Measurements from ENCODE around the gene NLRC5. TPM values are rescaled to one million over a fixed set of nuclear protein-coding genes. Genes with fewer than 3 reads are reported as not detected.
A peak's percentile ranks its signal among the peaks of the same experiment; 100 is the strongest.
"Not testable (repeated sequence)": the region's sequence is repeated elsewhere in the genome, so short reads cannot be mapped to it uniquely, and the experiment has no call there.

NLRC5 gene
- total RNA-seq, 1 donor from 2014 or later: 15.7 TPM

DNA sequence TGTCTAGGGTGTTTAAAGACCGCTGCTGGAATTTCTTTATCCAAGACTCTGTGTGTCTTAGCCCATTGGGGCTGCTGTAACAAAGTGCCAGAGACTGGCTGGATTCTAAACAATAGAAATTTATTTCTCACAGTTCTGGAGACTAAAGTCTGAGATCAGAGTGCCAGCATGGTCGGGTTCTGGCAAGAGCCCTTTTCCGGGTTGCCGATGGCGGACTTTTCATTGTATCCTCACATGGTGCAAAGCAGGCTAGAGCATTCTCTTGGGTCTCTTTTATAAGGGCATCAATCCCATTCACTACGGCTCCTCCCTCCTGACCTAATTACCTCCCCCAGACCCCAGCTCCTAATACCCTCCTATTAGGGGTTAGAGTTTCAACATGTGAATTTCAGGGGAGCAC is 9.5 kb downstream of the NLRC5 start:
- no peak for DNase-seq (ENCODE audit: low read depth)

DNA sequence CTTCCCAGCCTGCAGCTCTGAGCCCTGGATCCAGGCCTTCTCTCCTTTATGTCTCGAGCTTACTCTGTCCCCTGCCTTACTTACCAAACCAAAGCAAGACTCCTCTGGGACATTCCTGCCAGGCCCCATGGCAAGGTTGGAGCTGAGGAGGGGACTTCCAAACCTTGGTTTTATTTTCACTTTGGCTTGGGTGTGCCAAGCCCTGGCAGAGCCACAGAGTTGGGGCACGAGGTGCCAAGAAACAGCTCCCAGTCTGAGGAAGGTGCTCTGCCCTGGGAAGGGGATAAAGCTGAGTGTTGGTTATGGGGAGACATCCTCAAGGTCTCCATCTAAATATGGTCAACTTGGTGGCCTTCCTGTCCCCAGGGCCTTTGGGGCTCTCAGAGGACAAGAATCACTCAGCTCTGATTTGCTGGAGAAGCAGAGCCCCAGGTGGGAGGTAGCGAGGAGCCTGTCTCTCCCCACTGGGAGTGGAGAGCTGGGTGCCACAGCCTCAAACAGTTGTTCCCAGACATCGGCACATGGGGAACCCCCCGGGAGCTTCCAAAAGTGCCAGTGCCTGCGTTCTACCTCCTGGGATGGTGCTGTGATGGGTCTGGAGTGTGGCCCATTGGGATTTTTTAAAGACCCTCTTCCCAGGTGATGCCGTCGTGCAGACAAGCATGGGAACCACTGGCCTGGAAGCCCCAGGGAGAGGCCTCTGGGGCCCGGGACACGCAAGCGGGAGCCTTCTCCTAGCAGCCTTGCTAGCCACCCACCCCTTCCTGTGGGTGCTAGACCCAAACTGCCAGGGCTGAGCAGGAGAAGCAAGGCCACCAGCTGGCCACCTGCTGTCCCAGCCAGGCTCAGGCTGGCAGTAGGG is 10.3 kb downstream of the NLRC5 start:
- no peak for DNase-seq (ENCODE audit: low read depth)

DNA sequence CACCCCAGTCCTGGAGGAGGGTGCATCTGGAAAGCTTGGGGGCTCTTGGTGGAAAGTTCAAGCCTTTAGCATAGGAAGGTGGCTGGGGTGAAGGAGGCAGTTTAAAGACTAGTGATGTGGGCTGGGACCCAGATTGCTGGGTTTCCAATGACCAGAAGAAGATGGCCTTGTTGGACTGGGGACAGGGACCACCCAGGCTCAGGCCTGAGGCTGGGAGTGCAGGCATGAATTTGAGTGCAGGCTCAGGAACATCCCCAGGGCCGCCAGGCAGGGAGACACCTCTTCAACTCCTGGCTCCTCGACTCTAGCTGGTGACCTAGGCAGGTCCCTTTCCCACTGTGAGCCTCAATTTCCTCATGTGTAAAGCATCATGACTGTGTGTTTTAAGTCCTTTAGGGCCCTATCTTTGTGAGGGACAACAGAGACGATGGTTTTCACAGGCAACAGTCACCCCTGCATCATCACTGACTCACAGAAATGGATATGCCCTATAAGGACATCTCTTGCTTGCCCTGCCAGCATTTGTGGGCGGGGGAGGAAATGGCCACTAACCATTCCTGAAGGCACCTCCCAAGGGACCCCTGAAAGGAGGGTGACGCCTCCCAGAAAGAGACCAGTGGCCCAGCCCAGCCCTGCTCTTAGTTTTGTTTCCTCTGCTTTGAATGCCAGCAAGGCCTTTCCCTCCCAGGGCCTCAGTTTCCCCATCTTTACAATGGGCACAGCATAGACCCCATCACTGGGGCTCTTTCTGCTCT is 11.1 kb downstream of the NLRC5 start:
- DNase-seq (ENCODE audit: low read depth): peak; percentile 72

DNA sequence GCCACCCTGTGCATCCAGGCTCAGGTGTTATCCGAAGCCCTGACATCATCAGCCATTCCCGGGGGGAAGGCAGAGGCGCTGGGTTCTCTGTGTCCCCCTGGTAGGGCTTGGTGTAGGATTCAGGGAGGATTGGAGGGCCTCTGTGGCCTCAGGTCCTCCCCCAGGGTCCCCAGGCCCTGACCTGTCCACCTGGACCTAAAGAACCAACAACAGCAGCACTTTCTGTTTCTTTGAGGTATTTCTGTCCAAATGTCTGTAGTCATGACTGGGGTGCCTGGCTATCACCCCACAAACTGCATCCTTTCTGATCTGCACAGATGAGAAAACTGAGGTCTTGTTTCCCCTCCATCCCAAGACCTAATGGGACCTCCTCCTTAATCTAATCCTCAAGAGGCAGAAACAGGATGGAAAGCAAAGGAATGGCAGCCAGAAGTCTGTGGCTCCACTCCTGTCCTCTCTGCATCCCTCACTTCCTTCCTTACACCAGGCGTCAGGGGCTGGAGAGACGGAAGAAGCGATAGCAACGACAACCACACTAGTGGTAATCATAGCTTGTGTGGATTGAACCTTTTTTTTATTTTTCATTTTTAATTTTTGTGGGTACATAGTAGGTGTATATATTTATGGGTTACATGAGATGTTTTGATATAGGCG is 11.8 kb downstream of the NLRC5 start:
- no peak for DNase-seq (ENCODE audit: low read depth)

DNA sequence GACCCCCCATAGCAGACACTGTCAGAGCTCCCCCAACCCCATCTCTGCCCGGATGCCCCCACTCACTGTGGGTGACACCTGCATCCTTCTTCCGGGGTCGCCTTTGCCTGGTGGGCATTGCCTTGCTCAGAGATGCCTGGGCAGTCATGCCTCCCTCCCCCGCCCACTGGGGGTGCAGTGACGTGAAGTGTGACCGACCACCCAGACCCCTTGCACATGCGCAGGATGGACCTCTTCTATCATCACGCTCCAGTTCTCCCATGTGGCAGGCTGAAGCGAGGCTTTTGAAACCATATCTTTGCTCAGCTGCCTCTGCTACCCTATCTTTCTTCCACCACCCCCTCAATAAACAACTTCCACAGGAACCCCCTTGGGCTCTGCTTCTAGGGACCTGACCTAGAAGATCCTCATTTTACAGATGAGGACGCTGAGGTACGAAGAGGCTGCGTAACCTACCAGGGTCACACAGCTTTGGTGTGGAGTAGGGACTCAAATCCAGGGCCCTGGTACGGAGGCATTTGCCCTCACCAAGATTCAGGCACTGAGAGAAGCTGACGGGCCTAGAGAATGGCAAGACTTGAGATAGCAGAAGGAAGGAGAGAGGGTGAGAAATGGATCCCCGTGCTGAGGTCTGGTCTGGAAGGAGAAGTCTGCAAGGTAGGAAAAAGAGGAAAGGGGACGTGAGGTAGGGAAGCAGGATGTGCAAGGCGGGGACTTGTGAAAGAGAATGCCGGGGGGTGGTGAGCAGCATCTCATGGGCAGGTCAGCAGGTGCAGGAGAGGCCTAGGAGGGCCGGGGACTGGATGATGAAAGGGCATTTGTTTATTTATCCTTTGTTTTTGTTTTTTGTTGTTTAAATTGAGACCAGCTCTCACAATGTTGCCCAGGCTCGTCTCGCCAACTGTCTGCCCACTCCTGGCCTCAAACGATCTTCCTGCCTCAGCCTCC is 14.4 kb downstream of the NLRC5 start:
- no peak for DNase-seq (ENCODE audit: low read depth)

DNA sequence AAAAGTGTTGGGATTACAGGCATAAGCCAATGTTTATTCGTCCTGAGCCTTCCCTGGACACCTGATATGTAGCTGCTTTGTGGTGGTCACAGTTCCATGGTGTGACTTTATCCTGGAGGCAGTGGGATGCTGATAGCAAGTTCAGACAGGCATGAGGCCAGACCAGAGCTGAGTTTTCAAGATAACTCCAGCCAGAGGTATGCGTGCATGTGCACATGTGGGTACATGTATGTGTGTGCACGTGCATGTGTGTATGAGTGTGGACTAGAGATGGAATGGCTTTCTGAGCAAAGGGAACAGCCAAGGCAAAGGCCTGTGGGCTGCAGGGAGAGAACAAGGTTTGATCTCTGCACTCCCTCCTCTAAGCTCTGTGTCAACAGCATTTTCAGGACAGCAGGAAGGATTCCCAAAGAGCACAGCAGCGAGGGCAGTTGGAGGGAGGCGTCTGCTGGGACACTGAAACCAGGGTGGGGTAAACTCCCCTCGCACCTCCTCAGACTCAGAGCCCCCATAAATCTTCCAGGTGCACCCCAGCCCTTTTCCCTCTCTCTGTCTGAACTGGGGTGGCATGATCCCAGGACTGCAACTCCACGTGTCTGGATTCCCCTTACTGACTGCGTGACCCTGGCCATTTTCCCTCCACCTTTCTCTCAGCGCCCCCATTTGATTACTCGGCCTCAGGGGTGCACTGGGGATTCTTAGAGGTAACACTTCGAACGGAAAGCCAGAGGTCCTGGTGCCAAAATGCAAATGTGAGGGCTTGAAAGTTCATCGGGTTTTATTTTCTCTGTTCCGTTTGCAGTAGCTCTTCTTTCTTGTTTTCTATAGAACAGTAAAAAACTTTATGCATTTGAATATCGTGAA is 15.3 kb downstream of the NLRC5 start:
- DNase-seq (ENCODE audit: low read depth): no peak

DNA sequence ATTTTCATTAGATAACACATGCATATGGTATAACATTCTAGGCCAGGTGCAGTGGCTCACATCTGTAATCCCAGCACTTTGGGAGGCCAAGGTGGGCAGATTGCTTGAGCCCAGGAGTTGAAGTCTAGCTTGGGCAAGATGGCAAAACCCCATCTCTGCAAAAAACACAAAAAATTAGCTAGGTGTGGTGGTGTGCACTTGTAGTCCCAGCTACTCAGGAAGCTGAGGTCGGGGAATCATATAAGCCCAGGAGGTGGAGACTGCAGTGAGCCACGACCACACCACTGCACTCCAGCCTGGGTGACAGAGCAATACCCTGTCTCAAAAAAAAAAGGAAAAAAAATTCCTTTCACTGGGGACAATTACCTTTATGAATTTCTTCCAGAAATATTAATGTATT is 16.2 kb downstream of the NLRC5 start:
- DNase-seq (ENCODE audit: low read depth): not testable (repeated sequence)

DNA sequence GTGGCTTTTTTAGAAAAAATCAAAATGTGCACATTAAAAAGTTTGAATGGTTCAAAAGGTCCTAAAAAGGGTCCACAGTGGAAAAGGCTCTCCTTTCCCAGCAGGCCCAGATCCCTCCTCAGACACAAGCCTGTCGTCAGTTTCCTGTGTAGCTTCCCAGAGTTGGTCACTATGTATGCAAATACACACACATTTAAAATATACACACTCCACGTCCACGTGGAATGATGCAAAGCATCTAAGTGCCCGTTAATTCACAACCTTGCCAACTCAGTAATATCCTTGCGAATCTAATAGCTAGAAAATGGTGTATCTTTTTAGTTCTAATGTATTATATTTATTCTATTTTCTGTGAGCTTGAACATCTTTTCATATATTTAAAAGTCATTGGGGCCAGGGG is 17.7 kb downstream of the NLRC5 start:
- no peak for DNase-seq (ENCODE audit: low read depth)

DNA sequence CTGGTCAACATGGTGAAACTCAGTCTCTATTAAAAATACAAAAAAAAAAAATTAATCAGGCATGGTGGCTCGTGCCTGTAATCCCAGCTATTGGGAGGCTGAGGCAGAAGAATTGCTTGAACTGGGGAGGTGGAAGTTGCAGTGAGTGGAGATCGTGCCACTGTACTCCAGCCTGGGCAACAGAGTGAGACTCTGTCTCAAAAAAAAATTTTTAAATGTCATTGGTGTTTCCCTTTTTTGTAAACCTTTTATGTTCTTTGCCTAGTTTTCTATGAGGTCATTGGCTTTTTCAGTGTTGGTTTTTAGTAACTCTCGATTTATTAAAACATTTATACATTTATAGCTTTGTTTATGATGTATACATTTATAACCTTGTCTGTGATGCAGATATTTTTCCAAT is 18.2 kb downstream of the NLRC5 start:
- no peak for DNase-seq (ENCODE audit: low read depth)

DNA sequence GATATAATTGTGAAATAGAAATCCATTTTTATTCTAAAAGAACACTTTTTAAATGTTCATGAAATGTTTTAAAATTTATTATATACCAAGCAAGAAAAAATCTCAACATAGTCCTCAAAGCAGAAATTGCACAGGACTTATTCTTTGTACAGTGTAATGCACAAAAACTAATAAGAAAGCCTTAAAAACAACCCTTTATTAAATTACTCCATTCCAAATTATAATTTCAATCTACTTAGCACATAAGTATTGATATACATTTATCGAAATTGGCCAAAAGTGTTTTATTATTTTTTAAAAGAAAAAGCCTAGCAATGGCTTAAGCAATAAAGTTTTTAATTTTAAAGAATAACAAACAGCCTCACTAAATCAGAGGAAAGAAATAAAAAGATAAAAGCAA is 19.1 kb downstream of the NLRC5 start:
- DNase-seq (ENCODE audit: low read depth): no peak

DNA sequence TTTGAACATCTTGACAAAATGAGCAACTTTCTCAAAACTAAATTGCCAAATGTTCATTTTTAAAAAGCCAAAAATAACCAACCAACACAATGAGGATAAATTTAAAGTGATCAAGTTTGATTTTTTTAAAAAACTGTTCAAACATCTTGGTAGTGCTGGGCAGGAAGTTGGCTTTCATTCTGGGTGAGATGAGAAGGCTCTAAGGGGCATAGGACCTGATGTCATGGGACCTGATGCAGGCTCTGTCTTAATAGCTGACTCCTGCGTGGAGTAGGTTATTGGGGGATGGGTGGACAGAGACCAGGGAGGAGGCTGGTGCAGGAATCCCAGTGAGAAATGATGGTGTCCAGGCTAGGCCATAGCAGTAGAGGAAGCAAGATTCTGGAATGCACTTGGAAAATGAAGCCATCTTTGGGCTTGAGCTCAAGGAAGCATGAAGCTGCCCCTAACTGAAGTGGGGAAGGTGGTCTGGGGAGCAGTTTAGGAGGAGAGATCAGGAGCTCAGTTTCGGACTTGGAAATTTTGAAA is 20.4 kb downstream of the NLRC5 start:
- DNase-seq (ENCODE audit: low read depth): no peak

DNA sequence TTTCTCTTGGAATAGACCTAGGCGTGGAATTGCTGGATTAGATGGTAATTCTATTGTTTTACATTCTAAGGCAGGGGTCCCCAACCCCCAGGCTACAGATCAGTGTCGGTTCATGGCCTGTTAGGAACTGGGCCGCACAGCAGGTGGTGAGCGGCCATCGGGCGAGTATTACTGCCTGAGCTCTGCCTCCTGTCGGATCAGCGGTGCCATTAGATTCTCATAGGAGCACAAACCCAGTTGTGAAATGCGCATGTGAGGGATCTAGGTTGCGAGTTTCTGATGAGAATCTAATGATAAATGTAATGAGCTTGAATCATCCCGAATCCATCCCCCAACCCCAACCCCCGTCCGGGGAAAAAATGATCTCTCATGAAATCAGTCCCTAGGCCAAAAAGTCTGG is 23.0 kb downstream of the NLRC5 start:
- DNase-seq (ENCODE audit: low read depth): no peak

DNA sequence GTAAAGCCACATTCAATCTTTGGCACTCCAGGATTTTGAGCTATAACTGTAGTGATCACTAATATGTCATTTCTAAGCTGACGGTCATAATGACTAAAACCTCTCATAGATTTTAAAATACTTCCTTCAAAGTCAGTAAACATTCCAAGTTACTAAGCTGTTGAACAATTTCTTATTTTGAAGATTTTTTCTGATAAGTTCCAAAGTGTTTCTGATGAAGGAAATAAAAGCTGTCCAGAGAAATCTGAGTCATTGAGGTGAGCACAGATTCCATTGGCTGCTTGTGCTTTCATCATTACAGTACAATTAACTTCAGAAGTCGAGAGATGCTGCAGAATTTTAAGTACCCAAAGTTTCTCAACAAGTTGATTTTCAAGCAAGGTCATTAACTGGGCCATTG is 23.9 kb downstream of the NLRC5 start:
- DNase-seq (ENCODE audit: low read depth): no peak

DNA sequence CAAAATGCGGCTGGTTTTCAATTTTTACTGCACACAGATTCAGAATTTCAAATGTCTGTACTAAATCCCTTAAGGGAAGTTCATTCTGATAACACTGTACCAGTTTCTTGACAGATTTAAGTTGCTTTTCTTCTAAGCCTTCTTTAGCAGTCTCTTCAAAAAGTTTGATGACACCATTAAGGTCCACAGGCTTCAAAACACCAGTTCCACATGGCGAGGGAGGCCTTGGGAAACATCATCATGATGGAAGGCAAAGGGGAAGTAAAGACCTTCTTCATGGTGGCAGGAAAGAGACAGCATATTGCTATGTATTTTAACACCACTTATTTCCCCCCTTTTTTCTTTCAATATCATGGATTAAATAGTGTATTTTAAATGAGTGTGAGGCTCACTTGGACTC is 24.5 kb downstream of the NLRC5 start:
- no peak for DNase-seq (ENCODE audit: low read depth)

DNA sequence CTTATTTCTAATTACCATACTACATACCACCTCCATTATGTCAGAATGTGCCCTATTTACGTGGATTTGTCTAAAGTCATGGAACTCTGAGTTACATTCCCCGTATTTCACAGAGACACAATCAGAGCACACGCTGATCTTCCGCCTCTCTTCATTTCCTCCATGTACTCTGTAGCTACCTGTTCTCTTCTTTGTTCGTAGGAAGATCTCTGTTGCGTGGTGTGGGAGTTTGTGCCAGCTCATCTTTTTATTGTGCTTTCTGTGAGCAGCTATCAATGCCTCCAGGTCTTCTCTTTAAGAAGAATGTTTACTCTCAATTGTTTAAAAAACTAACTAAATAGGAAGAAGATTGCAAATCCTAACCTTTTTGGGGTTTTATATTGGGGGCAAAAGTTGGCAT is 26.9 kb downstream of the NLRC5 start:
- DNase-seq (ENCODE audit: low read depth): no peak

DNA sequence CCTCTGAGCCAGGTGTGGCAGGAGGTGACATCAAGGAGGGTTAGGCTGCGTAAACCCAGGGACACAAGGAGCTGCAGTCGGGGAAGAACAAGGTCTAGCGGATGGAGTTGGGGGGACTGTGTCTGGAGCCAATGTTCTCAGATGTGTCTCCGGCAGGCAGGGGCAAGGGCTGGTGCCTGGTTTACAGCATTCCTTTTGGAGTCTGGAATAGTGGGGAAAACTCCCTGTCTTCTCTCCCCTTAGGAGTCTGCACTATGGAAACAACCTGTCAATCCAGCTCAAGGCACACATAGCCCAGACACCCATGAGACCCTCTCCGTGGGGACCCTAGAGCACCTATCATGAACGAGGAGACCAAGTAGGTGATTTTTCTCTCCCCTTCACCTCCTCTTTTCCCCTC is 27.5 kb downstream of the NLRC5 start:
- no peak for DNase-seq (ENCODE audit: low read depth)

DNA sequence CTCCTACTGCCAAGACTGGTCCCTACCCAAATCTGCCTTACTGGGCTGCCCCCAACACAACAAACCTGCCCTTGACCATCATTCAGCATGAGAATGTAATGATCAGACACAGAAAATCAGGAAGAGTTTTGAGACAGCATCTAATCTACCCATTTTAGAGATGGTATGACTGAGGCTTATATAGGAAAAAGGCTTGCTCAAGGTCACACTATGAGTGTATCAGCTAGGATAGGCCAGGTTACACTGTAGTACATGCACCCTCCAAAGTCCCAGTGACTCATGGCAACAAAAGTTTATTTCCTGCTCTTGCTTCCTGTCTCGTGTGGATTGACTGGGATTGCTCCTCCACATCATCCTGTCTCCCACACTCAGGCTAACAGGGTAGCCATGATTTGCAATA is 27.9 kb downstream of the NLRC5 start:
- no peak for DNase-seq (ENCODE audit: low read depth)

DNA sequence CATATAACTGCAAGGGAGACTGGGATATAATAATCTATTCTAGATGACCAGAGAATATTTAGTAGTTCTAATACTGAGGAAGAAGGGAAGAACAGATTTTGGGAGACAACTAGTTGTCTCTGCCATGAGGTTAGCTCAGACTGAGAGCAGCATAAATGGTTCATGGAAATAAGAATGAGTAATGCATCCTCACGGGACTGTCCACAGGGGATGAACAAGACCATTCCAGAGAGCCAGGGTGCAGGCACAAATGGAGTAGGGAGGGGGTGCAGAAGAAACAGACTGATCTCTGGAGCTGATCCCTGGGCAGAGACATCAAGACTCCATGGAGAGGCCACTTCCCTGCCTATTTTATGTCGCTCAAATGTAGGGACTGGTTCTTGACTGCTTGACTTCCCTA is 30.4 kb downstream of the NLRC5 start:
- DNase-seq (ENCODE audit: low read depth): no peak

DNA sequence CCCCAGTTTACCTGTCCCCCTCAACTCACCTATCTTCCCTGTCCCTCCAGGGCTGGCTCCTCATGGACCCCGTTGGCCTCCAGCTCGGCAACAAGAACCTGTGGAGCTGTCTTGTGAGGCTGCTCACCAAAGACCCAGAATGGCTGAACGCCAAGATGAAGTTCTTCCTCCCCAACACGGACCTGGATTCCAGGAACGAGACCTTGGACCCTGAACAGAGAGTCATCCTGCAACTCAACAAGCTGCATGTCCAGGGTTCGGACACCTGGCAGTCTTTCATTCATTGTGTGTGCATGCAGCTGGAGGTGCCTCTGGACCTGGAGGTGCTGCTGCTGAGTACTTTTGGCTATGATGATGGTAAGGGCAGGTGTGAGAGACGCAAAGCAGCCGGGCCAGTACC is 31.3 kb downstream of the NLRC5 start:
- DNase-seq (ENCODE audit: low read depth): no peak

DNA sequence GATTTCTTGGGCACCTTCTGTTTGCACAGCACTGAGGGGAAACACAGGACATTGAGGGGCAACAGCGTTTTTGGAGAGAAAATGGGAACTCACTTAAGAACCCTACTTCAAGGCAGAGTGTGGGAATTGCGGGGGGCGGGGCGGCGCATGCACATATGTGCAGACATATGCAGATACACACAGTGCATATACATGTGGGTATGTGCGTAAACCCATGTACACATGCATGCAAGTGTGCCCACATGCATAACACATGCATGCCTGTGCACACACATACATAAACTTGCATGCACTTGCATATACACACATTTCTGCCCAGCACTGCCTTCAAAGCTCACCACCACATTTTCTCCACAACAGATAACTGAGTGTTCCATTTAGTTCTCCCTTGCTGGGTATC is 32.4 kb downstream of the NLRC5 start:
- no peak for DNase-seq (ENCODE audit: low read depth)
